GM19328 (cell line): ENCODE measurements around the gene PAFAH1B1.

Experiments
- ATAC-seq: cut with Tn5 transposase; IDR thresholded peaks from one replicate; pipeline ENCODE4 v1.9.1; 2021; ENCODE audit warnings: mild to moderate bottlenecking, moderate library complexity; ENCODE audit not compliant: unreplicated experiment

PAFAH1B1 gene

GRCh38 chr17:2712300-2713043 lies 119.0 kb downstream of the PAFAH1B1 start:
- no peak for ATAC-seq

- no peak for ATAC-seq
Observed at GRCh38 chr17:2713881-2714280, 120.4 kb downstream of the PAFAH1B1 start.

- no peak for ATAC-seq
Observed at GRCh38 chr17:2716649-2717048, 123.2 kb downstream of the PAFAH1B1 start.

GRCh38 chr17:2718150-2718938 lies 124.9 kb downstream of the PAFAH1B1 start:
- ATAC-seq, result no peak

GRCh38 chr17:2719861-2720260 lies 126.4 kb downstream of the PAFAH1B1 start:
- ATAC-seq, result no peak

- ATAC-seq, result no peak
Observed at GRCh38 chr17:2721603-2722002, 128.1 kb downstream of the PAFAH1B1 start.

- no peak for ATAC-seq
Observed at GRCh38 chr17:2722611-2723010, 129.2 kb downstream of the PAFAH1B1 start.

- no peak for ATAC-seq
Observed at GRCh38 chr17:2723505-2723996, 130.1 kb downstream of the PAFAH1B1 start.

GRCh38 chr17:2723997-2724783 lies 130.7 kb downstream of the PAFAH1B1 start:
- no peak for ATAC-seq

GRCh38 chr17:2724784-2725164 lies 131.3 kb downstream of the PAFAH1B1 start:
- no peak for ATAC-seq

GRCh38 chr17:2730764-2731353 lies 137.4 kb downstream of the PAFAH1B1 start:
- ATAC-seq, result no peak

- no peak for ATAC-seq
Observed at GRCh38 chr17:2731807-2732206, 138.4 kb downstream of the PAFAH1B1 start.

GRCh38 chr17:2734939-2735338 lies 141.5 kb downstream of the PAFAH1B1 start:
- ATAC-seq, result no peak
